ENCODE results near the gene PAPOLA.

GRCh38 chr14:96464136-96464535 is 38.0 kb upstream of the PAPOLA start:
- no peak for TF ChIP-seq CTCF (IDR thresholded peaks at IDR 0.05)
- TF ChIP-seq POLR2AphosphoS5 (IDR thresholded peaks at IDR 0.05; ENCODE audit: low read depth, low read length) = no peak
- TF ChIP-seq TCF7L2 (IDR thresholded peaks at IDR 0.05; ENCODE audit: low read depth, low read length) = no peak

All from Panc1 (cell line).